GM21381 (cell line): ENCODE measurements around the gene NAB2.
"Not testable (repeated sequence)": the region's sequence is repeated elsewhere in the genome, so short reads cannot be mapped to it uniquely, and the experiment has no call there.

Experiments
- ATAC-seq: cut with Tn5 transposase; IDR thresholded peaks from one replicate; pipeline ENCODE4 v1.9.1; 2021; ENCODE audit warnings: mild to moderate bottlenecking, moderate library complexity; ENCODE audit not compliant: unreplicated experiment

The NAB2 gene

GRCh38 chr12:57110104-57111030, 21.5 kb downstream of the NAB2 start:
- ATAC-seq, result peak; percentile 35

GRCh38 chr12:57111031-57111734, 22.3 kb downstream of the NAB2 start, which contains the start of gene STAT6:
STAT6 (minus strand) TSS chr12:57111362; CDS start chr12:57108278, 3,084 bp downstream.
- peak; percentile 51 for ATAC-seq

- peak; percentile 54 for ATAC-seq
Measured at GRCh38 chr12:57112492-57113294, 23.8 kb downstream of the NAB2 start.

- ATAC-seq, result no peak
Measured at GRCh38 chr12:57116580-57117281, 27.8 kb downstream of the NAB2 start.

- no peak for ATAC-seq
Measured at GRCh38 chr12:57118711-57119271, 29.9 kb downstream of the NAB2 start.

GRCh38 chr12:57119294-57120085, 30.6 kb downstream of the NAB2 start:
- no peak for ATAC-seq

GRCh38 chr12:57120718-57121117, 31.8 kb downstream of the NAB2 start:
- not testable (repeated sequence) for ATAC-seq

GRCh38 chr12:57123813-57124212, 34.9 kb downstream of the NAB2 start:
- no peak for ATAC-seq

- no peak for ATAC-seq
Measured at GRCh38 chr12:57124261-57124877, 35.5 kb downstream of the NAB2 start.

- ATAC-seq, result no peak
Measured at GRCh38 chr12:57126061-57126460, 37.1 kb downstream of the NAB2 start.

GRCh38 chr12:57126561-57126960, 37.6 kb downstream of the NAB2 start:
- ATAC-seq, result no peak

GRCh38 chr12:57127101-57127725, 38.3 kb downstream of the NAB2 start:
- ATAC-seq, result no peak

- no peak for ATAC-seq
Measured at GRCh38 chr12:57127726-57128518, 39.0 kb downstream of the NAB2 start, which contains the start of gene LRP1. LRP1 (plus strand) TSS chr12:57128483; CDS start chr12:57128965, 482 bp downstream.

- no peak for ATAC-seq
Measured at GRCh38 chr12:57128519-57129247, 39.8 kb downstream of the NAB2 start.

GRCh38 chr12:57129321-57129842, 40.5 kb downstream of the NAB2 start:
- no peak for ATAC-seq

- ATAC-seq, result no peak
Measured at GRCh38 chr12:57129889-57130288, 41.0 kb downstream of the NAB2 start.

- no peak for ATAC-seq
Measured at GRCh38 chr12:57130941-57131340, 42.0 kb downstream of the NAB2 start.
